Body of pancreas (tissue), 4 donors: ENCODE data around the gene PABPC3.

Experiments used
- CTCF ChIP-seq, 7 experiments: fragments of 450-650 bp in 4 of 7; fragments of 200-600 bp in 3 of 7; sonication (generic) in 3 of 7; IDR thresholded peaks; one replicate each; pipeline ENCODE4 v1.5.1; 2016 to 2019; ENCODE audit warnings: antibody characterized with exemption in 7 of 7
- POLR2A ChIP-seq, 3 donors: fragments of 450-650 bp; IDR thresholded peaks; one replicate each; pipeline ENCODE4 v1.6.1; 2016; ENCODE audit warnings: antibody characterized with exemption in 3 of 3, mild to moderate bottlenecking in 2 of 3

GRCh38 chr13:25095851-25096453 lies at the start of gene PABPC3:
- TF ChIP-seq CTCF (IDR thresholded peaks at IDR 0.05) (no peak), POLR2A (IDR thresholded peaks at IDR 0.05) (no peak)
